ENCODE measurements around the gene LHFPL6.
A peak's percentile ranks its signal among the peaks of the same experiment; 100 is the strongest.

LHFPL6 gene

GRCh38 chr13:39410096-39410901 is 192.7 kb downstream of the LHFPL6 start:
- DNase-seq: peak; percentile 30

GRCh38 chr13:39408512-39408911 is 194.5 kb downstream of the LHFPL6 start:
- no peak for DNase-seq

- no peak for DNase-seq
Measured at GRCh38 chr13:39407786-39408185, 195.2 kb downstream of the LHFPL6 start.

GRCh38 chr13:39407138-39407537 is 195.9 kb downstream of the LHFPL6 start:
- no peak for DNase-seq

- no peak for DNase-seq
Measured at GRCh38 chr13:39406688-39407087, 196.3 kb downstream of the LHFPL6 start.

GRCh38 chr13:39405596-39406205 is 197.3 kb downstream of the LHFPL6 start:
- DNase-seq: no peak

GRCh38 chr13:39405107-39405506 is 197.9 kb downstream of the LHFPL6 start:
- DNase-seq: no peak

GRCh38 chr13:39403106-39403505 is 199.9 kb downstream of the LHFPL6 start:
- no peak for DNase-seq

- no peak for DNase-seq
Measured at GRCh38 chr13:39402221-39402970, 200.6 kb downstream of the LHFPL6 start.

GRCh38 chr13:39401756-39402155 is 201.2 kb downstream of the LHFPL6 start:
- DNase-seq: no peak

GRCh38 chr13:39401046-39401705 is 201.8 kb downstream of the LHFPL6 start:
- peak; percentile 13 for DNase-seq

- DNase-seq: no peak
Measured at GRCh38 chr13:39399102-39399501, 203.9 kb downstream of the LHFPL6 start.

GRCh38 chr13:39397896-39398265 is 205.1 kb downstream of the LHFPL6 start:
- no peak for DNase-seq

- DNase-seq: no peak
Measured at GRCh38 chr13:39397226-39397895, 205.6 kb downstream of the LHFPL6 start.

- DNase-seq: no peak
Measured at GRCh38 chr13:39394796-39395678, 208.0 kb downstream of the LHFPL6 start.

- DNase-seq: no peak
Measured at GRCh38 chr13:39391761-39392160, 211.2 kb downstream of the LHFPL6 start.

- no peak for DNase-seq
Measured at GRCh38 chr13:39389013-39389412, 214.0 kb downstream of the LHFPL6 start.

GRCh38 chr13:39385621-39386231 is 217.3 kb downstream of the LHFPL6 start:
- no peak for DNase-seq

- DNase-seq: no peak
Measured at GRCh38 chr13:39385154-39385553, 217.8 kb downstream of the LHFPL6 start.

GRCh38 chr13:39381456-39381855 is 221.5 kb downstream of the LHFPL6 start:
- no peak for DNase-seq

Measured in SIG-M5 (cell line).